Natural killer cell (primary cell): ENCODE measurements around the gene C17orf100. TPM values are rescaled to one million over a fixed set of nuclear protein-coding genes. Genes with fewer than 3 reads are reported as not detected.

Experiments used
- ATAC-seq, 3 donors: fragments of 150-1000 bp in 2 of 3; fragments of 200-7000 bp in 1 of 3; cut with Tn5 transposase; 1 replicate in 1 of 3; 2 replicates in 2 of 3; pipeline ENCODE4 v1.10.0; 2021; ENCODE audit warnings: mild to moderate bottlenecking in 2 of 3, moderate library complexity in 2 of 3
- DNase-seq, 2 donors: peaks; one replicate each; pipeline versions ENCODE4 v3.0.0 to v3.0.0-alpha.2; 2013 to 2021; ENCODE audit warnings: mixed read lengths in 1 of 2
- H3K27ac ChIP-seq: one replicate; pipeline ENCODE4 v1.5.1; 2013; ENCODE audit warnings: mild to moderate bottlenecking, low read length
- H3K27me3 ChIP-seq: one replicate; pipeline ENCODE4 v1.6.1; 2013; ENCODE audit warnings: low read length; ENCODE audit not compliant: control insufficient read depth, insufficient read depth
- H3K36me3 ChIP-seq: one replicate; pipeline ENCODE4 v1.6.1; 2013; ENCODE audit warnings: low read length; ENCODE audit not compliant: control insufficient read depth, insufficient read depth
- H3K4me1 ChIP-seq: one replicate; pipeline ENCODE4 v1.6.1; 2013; ENCODE audit warnings: low read length; ENCODE audit not compliant: control insufficient read depth, insufficient read depth
- H3K4me3 ChIP-seq: one replicate; pipeline ENCODE4 v1.5.1; 2013; ENCODE audit warnings: low read length
- H3K9me3 ChIP-seq: one replicate; pipeline ENCODE4 v1.6.1; 2013; ENCODE audit warnings: low read length; ENCODE audit not compliant: control insufficient read depth, insufficient read depth
- H3K27ac Mint-ChIP-seq, 2 donors: one replicate each; pipeline ENCODE4 v1.8.0; 2022; ENCODE audit warnings: mild to moderate bottlenecking in 2 of 2, mixed read lengths in 2 of 2, moderate library complexity in 1 of 2
- H3K27me3 Mint-ChIP-seq, 2 donors: one replicate each; pipeline ENCODE4 v1.8.0; 2022; ENCODE audit warnings: low read depth in 2 of 2, mixed read lengths in 2 of 2
- H3K36me3 Mint-ChIP-seq: one replicate; pipeline ENCODE4 v1.8.0; 2022; ENCODE audit warnings: mixed read lengths
- H3K4me1 Mint-ChIP-seq, 2 donors: one replicate each; pipeline ENCODE4 v1.8.0; 2022; ENCODE audit warnings: mixed read lengths in 2 of 2
- H3K4me3 Mint-ChIP-seq: one replicate; pipeline ENCODE4 v1.8.0; 2022; ENCODE audit warnings: mild to moderate bottlenecking, moderate library complexity, mixed read lengths
- H3K9me3 Mint-ChIP-seq, 2 donors: one replicate each; pipeline ENCODE4 v1.8.0; 2022; ENCODE audit warnings: mixed read lengths in 2 of 2
- CTCF ChIP-seq: fragments of 200-600 bp; IDR thresholded peaks from one replicate; pipeline ENCODE4 v1.8.0; 2022; ENCODE audit warnings: antibody characterized with exemption
- WGBS: methylation state at CpG from one replicate; pipeline ENCODE4 v1.1.7; 2013; ENCODE audit warnings: missing lambda C conversion rate; ENCODE audit not compliant: insufficient coverage; 5-methylcytosine and 5-hydroxymethylcytosine counted together
- intact Hi-C: fragments of 100-400 bp; cut with micrococcal nuclease; formaldehyde crosslinking; loops from one replicate; pipeline ENCODE4 v1.14.2; 2022
- total RNA-seq, 4 donors: library from RNA; stranded (reverse); fragments of 120-200 nt in 1 of 4; gene quantifications; one replicate each; pipeline versions ENCODE4 v1.2.3 to v1.2.4, GENCODE V29; 2013 to 2022

The C17orf100 gene
- total RNA-seq, 3 donors from 2014 or later (not counting 1 experiment from before 2014, with no cell fraction given) = 0.68 to 0.87 (median 0.82) TPM

DNA sequence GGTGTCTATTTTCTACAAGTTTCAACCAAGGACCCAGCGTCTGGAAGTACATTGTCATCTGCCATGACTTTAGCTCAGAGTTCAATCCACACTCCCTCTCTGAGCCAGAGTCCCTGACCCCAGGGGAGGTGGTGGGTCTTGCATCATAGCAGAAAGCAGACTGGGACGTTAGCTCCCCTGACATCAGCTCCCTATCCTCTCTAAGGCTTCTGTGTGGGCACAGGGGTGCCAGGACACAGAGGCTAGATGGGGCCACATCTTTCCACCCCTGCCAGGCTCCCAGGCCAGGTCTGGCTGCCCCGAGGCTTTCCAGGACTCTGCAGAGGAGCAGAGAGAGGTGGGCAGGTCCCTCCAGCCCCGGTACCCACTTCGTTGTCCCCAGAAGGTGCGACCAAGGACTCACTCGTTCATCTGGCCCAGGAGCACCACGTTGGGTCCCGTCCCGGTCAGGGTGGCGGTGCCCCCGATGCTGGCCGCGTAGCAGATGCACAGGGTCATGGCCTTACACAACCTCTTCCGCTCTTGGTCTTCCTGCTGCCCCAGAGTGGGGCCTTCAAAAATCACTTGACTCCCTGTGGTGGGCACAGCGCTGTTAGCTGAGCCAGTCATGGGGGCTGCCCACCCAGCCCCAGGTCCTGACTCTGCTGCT, 51.1 kb downstream of the C17orf100 start:
- Mint-ChIP-seq H3K36me3 (no peaks in the 10 kb centered on the region), H3K4me3 (no peak overlapping the region), H3K9me3 (no peaks in the 10 kb centered on the region), H3K27me3 (peaks cover 7 to 18% of the 10 kb centered on the region in 2 donors), H3K4me1 (no peaks in the 10 kb centered on the region), H3K27ac (no peak overlapping the region)
- TF ChIP-seq CTCF = no peak
- intact Hi-C loops = no loop called here
- Histone ChIP-seq H3K4me1 (no peaks in the 10 kb centered on the region), H3K36me3 (no peaks in the 10 kb centered on the region), H3K9me3 (no peaks in the 10 kb centered on the region), H3K27me3 (no peaks in the 10 kb centered on the region), H3K4me3 (no peak overlapping the region), H3K27ac (no peak overlapping the region)
- DNase-seq (no peak), ATAC-seq (no peak)
- 90% methylated on average over 16 of the region's 16 CpGs for WGBS

Other genes with a start within 250 kb of the C17orf100 start
- gene AIPL1, start 216.6 kb upstream of the C17orf100 start, total RNA-seq = not detected
- gene PIMREG, start 207.3 kb upstream of the C17orf100 start, total RNA-seq = 1 to 10 TPM in 1 of 3 donors, under 1 TPM in 2; 0.73 to 1.4 (median 0.78) TPM
- under 1 TPM; 0.42 to 0.75 (median 0.50) TPM for gene PITPNM3, start 95.2 kb upstream of the C17orf100 start, total RNA-seq
- 10 to 100 TPM; 13.4 to 17.2 (median 15.4) TPM for gene KIAA0753, start 11.1 kb upstream of the C17orf100 start, total RNA-seq
- gene TXNDC17, start 10.7 kb upstream of the C17orf100 start, total RNA-seq = 10 to 100 TPM; 15.2 to 15.7 (median 15.4) TPM
- 10 to 100 TPM in 2 of 3 donors, 1 to 10 TPM in 1; 8.3 to 26.1 (median 19.1) TPM for gene MED31, start 157 bp upstream of the C17orf100 start, total RNA-seq
- not detected for gene SLC13A5, start 61.6 kb downstream of the C17orf100 start, total RNA-seq
- 100 to 1,000 TPM in 1 of 3 donors, 10 to 100 TPM in 2; 64.2 to 130 (median 97.4) TPM for gene XAF1, start 104.3 kb downstream of the C17orf100 start, total RNA-seq
- gene FBXO39, start 124.5 kb downstream of the C17orf100 start, total RNA-seq = under 1 TPM; 0.40 to 0.72 (median 0.43) TPM
- gene TEKT1, start 180.0 kb downstream of the C17orf100 start, total RNA-seq = not detected